Measurements from ENCODE around the gene UNC79. TPM values are rescaled to one million over a fixed set of nuclear protein-coding genes. Genes with fewer than 3 reads are reported as not detected.

UNC79 gene
- total and polyA plus RNA-seq, 2 donors from 2014 or later = 0.56 to 0.79 TPM

DNA sequence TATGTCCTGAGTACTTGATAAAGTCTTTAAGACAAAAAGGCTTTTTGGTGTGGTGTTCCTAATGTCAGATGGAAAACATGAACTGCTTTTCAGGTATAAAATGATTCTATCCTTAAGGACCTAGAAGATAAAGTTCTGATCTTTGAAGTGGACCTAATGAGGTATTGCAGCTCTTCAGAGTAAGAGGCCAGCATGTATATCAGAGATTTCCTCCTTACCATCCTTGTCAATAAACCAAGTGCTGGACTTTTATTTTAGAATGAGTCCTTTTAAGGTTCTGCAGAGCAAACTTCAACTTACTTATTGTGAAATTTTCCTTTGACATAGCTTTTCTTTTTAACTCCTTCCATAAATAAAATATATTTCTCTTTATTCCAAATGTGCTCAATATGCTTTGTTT lies 50.1 kb downstream of the UNC79 start:
- intact Hi-C loops (cut with DNase I) = no loop called here
- no peaks in the 10 kb centered on the region for H3K4me1 ChIP-seq (ENCODE audit: control insufficient read depth in 2 of 3, insufficient read depth in 2 of 3, low read depth in 1 of 3, low read length in 3 of 3)
- H3K9ac ChIP-seq (ENCODE audit: low read length in 3 of 3) = no peak overlapping the region
- FAIRE-seq = no peak
- DNase-seq = no peak
- H3K27me3 ChIP-seq (ENCODE audit: control insufficient read depth, insufficient read depth, low read length) = no peaks in the 10 kb centered on the region
- TF ChIP-seq, protein P1, sequence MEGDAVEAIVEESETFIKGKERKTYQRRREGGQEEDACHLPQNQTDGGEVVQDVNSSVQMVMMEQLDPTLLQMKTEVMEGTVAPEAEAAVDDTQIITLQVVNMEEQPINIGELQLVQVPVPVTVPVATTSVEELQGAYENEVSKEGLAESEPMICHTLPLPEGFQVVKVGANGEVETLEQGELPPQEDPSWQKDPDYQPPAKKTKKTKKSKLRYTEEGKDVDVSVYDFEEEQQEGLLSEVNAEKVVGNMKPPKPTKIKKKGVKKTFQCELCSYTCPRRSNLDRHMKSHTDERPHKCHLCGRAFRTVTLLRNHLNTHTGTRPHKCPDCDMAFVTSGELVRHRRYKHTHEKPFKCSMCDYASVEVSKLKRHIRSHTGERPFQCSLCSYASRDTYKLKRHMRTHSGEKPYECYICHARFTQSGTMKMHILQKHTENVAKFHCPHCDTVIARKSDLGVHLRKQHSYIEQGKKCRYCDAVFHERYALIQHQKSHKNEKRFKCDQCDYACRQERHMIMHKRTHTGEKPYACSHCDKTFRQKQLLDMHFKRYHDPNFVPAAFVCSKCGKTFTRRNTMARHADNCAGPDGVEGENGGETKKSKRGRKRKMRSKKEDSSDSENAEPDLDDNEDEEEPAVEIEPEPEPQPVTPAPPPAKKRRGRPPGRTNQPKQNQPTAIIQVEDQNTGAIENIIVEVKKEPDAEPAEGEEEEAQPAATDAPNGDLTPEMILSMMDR (IDR thresholded peaks at IDR 0.05; ENCODE audit: borderline replicate concordance, extremely low read depth, insufficient read depth) = no peak
- H3K9me3 ChIP-seq (ENCODE audit: control insufficient read depth in 2 of 3, insufficient read depth in 1 of 3, low read length in 3 of 3) = no peaks in the 10 kb centered on the region
- H3K36me3 ChIP-seq (ENCODE audit: control insufficient read depth in 2 of 3, insufficient read depth in 3 of 3, low read length in 3 of 3) = no peaks in the 10 kb centered on the region
- H3K27ac ChIP-seq (ENCODE audit: low read depth in 2 of 2, low read length in 2 of 2) = no peak overlapping the region
- no peak overlapping the region for H3K4me3 ChIP-seq (ENCODE audit: low read length in 3 of 3)

DNA sequence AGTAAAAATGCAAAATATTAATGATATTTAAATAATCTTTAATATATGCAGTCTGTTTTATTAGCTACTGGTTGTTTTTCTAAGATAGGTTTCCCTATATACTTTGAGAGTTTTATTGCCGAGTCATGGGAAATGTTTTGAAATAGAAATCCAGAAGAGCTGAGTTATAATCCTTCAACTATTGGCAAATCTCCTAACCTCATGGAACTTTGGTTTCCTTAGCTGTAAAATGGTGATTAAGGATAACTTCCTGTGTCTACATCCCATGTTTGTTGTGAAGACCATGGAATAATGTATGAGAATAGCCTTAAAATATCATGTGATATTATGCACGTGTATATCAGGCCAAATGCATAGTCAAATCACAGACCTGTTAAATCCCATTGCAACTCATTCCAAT lies 51.0 kb downstream of the UNC79 start:
- H3K36me3 ChIP-seq (ENCODE audit: control insufficient read depth in 2 of 3, insufficient read depth in 3 of 3, low read length in 3 of 3) = no peaks in the 10 kb centered on the region

DNA sequence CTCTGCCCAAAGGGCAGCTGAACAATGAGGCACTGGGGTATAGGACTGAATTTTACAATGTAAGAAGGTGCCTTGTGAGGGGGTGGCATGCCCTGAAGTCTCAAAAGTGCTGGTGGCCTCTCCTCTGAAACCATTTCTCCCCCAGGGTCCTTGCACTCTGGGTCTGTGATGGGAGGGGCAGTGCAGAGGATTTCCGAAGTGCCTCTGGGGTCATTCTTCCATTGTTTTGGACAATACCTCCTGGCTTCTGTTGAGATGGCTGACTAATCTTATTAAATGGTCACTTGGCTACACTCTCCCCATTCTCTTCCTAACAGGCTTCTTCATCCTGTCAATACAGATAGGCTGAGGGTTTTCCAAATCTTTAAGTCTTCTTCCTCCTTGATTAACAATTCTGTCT lies 59.3 kb downstream of the UNC79 start:
- FAIRE-seq (no peak), DNase-seq (no peak)

More for the DNA sequence above, 51.0 kb downstream of the UNC79 start:
- intact Hi-C loops (cut with DNase I) = no loop called here
- Histone ChIP-seq H3K27ac (ENCODE audit: low read depth in 2 of 2, low read length in 2 of 2) (no peak overlapping the region), H3K9ac (ENCODE audit: low read length in 3 of 3) (no peak overlapping the region), H3K4me1 (ENCODE audit: control insufficient read depth in 2 of 3, insufficient read depth in 2 of 3, low read depth in 1 of 3, low read length in 3 of 3) (no peaks in the 10 kb centered on the region), H3K4me3 (ENCODE audit: low read length in 3 of 3) (no peak overlapping the region), H3K27me3 (ENCODE audit: control insufficient read depth, insufficient read depth, low read length) (no peaks in the 10 kb centered on the region), H3K9me3 (ENCODE audit: control insufficient read depth in 2 of 3, insufficient read depth in 1 of 3, low read length in 3 of 3) (no peaks in the 10 kb centered on the region)
- TF ChIP-seq, protein P1 (IDR thresholded peaks at IDR 0.05; ENCODE audit: borderline replicate concordance, extremely low read depth, insufficient read depth) = no peak
- FAIRE-seq (no peak), DNase-seq (no peak)

More for the DNA sequence above, 59.3 kb downstream of the UNC79 start:
- Histone ChIP-seq H3K27me3 (ENCODE audit: control insufficient read depth, insufficient read depth, low read length) (no peaks in the 10 kb centered on the region), H3K27ac (ENCODE audit: low read depth in 2 of 2, low read length in 2 of 2) (no peak overlapping the region), H3K4me3 (ENCODE audit: low read length in 3 of 3) (no peak overlapping the region), H3K36me3 (ENCODE audit: control insufficient read depth in 2 of 3, insufficient read depth in 3 of 3, low read length in 3 of 3) (no peaks in the 10 kb centered on the region), H3K4me1 (ENCODE audit: control insufficient read depth in 2 of 3, insufficient read depth in 2 of 3, low read depth in 1 of 3, low read length in 3 of 3) (no peaks in the 10 kb centered on the region), H3K9me3 (ENCODE audit: control insufficient read depth in 2 of 3, insufficient read depth in 1 of 3, low read length in 3 of 3) (no peaks in the 10 kb centered on the region), H3K9ac (ENCODE audit: low read length in 3 of 3) (no peak overlapping the region)
- TF ChIP-seq, protein P1 (IDR thresholded peaks at IDR 0.05; ENCODE audit: borderline replicate concordance, extremely low read depth, insufficient read depth) = no peak
- intact Hi-C loops (cut with DNase I) = no loop called here
